ENCODE data around the gene CDKAL1.
A peak's percentile ranks its signal among the peaks of the same experiment; 100 is the strongest.

Gene CDKAL1

GRCh38 chr6:20741490-20741889, 207.2 kb downstream of the CDKAL1 start:
- no peaks in the 10 kb centered on the region for H3K27me3 ChIP-seq (ENCODE audit: insufficient read depth, low read length, poor library complexity)
- ATAC-seq (ENCODE audit: insufficient read depth, low read depth): no peak
- H4K20me1 ChIP-seq (ENCODE audit: insufficient read depth, low read length): no peaks in the 10 kb centered on the region
- H3K4me2 ChIP-seq (ENCODE audit: insufficient read depth, low read length): no peak overlapping the region
- DNase-seq: no peak
- H3K79me2 ChIP-seq (ENCODE audit: insufficient read depth, low read length): no peaks in the 10 kb centered on the region
- no peaks in the 10 kb centered on the region for H3K9me3 ChIP-seq (ENCODE audit: insufficient read depth, low read length, severe bottlenecking)
- no peak overlapping the region for H2AFZ ChIP-seq (ENCODE audit: low read depth, low read length)
- H3K36me3 ChIP-seq (ENCODE audit: insufficient read depth, low read length): peaks cover 13% of the 10 kb centered on the region; the same call in 1 of the 2 replicates
- H3K4me3 ChIP-seq (ENCODE audit: low read depth in 1 of 2, low read length in 2 of 2): no peak overlapping the region
- H3K9ac ChIP-seq (ENCODE audit: low read depth, low read length): no peak overlapping the region
- TF ChIP-seq CTCF (IDR thresholded peaks at IDR 0.05; ENCODE audit: borderline replicate concordance, extremely low read depth, low read length, poor library complexity, severe bottlenecking): no peak
- TF ChIP-seq EZH2 (IDR thresholded peaks at IDR 0.05; ENCODE audit: borderline replicate concordance, low read depth, low read length, severe bottlenecking): no peak
- no peak overlapping the region for H3K27ac ChIP-seq (ENCODE audit: low read length)
- 0 out of 2 replicates have a peak, but pooled peaks cover 3% of the 10 kb centered on the region for H3K4me1 ChIP-seq (ENCODE audit: insufficient read depth, low read length)

- 0 out of 2 replicates have a peak, but pooled peaks cover 3% of the 10 kb centered on the region for H3K4me1 ChIP-seq (ENCODE audit: insufficient read depth, low read length)
- no peaks in the 10 kb centered on the region for H4K20me1 ChIP-seq (ENCODE audit: insufficient read depth, low read length)
- H3K36me3 ChIP-seq (ENCODE audit: insufficient read depth, low read length): peaks cover 7% of the 10 kb centered on the region; the same call in 1 of the 2 replicates
- no peak overlapping the region for H3K4me2 ChIP-seq (ENCODE audit: insufficient read depth, low read length)
- no peak for DNase-seq
- no peak overlapping the region for H2AFZ ChIP-seq (ENCODE audit: low read depth, low read length)
- no peak for TF ChIP-seq EZH2 (IDR thresholded peaks at IDR 0.05; ENCODE audit: borderline replicate concordance, low read depth, low read length, severe bottlenecking)
- TF ChIP-seq CTCF (IDR thresholded peaks at IDR 0.05; ENCODE audit: borderline replicate concordance, extremely low read depth, low read length, poor library complexity, severe bottlenecking): no peak
- ATAC-seq (ENCODE audit: insufficient read depth, low read depth): 0 out of 3 replicates have a peak, but pooled peaks have one; percentile 24
- no peaks in the 10 kb centered on the region for H3K27me3 ChIP-seq (ENCODE audit: insufficient read depth, low read length, poor library complexity)
- H3K9ac ChIP-seq (ENCODE audit: low read depth, low read length): no peak overlapping the region
- H3K9me3 ChIP-seq (ENCODE audit: insufficient read depth, low read length, severe bottlenecking): no peaks in the 10 kb centered on the region
- H3K27ac ChIP-seq (ENCODE audit: low read length): no peak overlapping the region
- no peak overlapping the region for H3K4me3 ChIP-seq (ENCODE audit: low read depth in 1 of 2, low read length in 2 of 2)
- H3K79me2 ChIP-seq (ENCODE audit: insufficient read depth, low read length): no peaks in the 10 kb centered on the region
Measured at GRCh38 chr6:20744911-20745557, 210.8 kb downstream of the CDKAL1 start.

DNA sequence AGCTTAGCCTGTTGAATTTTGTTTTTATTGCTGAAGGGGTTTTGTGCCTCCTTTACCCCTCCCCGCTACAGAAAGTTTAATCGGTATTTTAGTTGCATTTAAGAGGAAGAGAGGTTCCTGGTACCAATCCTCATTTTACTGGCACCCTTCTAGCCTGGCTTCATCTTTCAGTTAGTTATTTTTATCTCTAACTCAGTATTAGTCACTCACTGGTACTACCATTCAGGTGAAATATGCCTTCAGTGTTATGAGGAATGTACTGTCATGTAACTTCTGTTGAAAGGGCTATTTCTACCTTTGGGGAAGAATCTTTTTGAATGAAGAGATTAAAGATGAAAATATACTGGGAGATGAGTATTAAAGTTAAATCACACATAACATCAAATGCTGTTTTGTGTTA, 211.8 kb downstream of the CDKAL1 start:
- 0 out of 2 replicates have a peak, but pooled peaks cover 3% of the 10 kb centered on the region for H3K4me1 ChIP-seq (ENCODE audit: insufficient read depth, low read length)
- H3K27me3 ChIP-seq (ENCODE audit: insufficient read depth, low read length, poor library complexity): no peaks in the 10 kb centered on the region
- no peak overlapping the region for H3K27ac ChIP-seq (ENCODE audit: low read length)
- no peaks in the 10 kb centered on the region for H3K9me3 ChIP-seq (ENCODE audit: insufficient read depth, low read length, severe bottlenecking)
- no peak for TF ChIP-seq CTCF (IDR thresholded peaks at IDR 0.05; ENCODE audit: borderline replicate concordance, extremely low read depth, low read length, poor library complexity, severe bottlenecking)
- H2AFZ ChIP-seq (ENCODE audit: low read depth, low read length): no peak overlapping the region
- peaks cover 7% of the 10 kb centered on the region; the same call in 1 of the 2 replicates for H3K36me3 ChIP-seq (ENCODE audit: insufficient read depth, low read length)
- H3K79me2 ChIP-seq (ENCODE audit: insufficient read depth, low read length): no peaks in the 10 kb centered on the region
- H3K4me3 ChIP-seq (ENCODE audit: low read depth in 1 of 2, low read length in 2 of 2): no peak overlapping the region
- no peak overlapping the region for H3K4me2 ChIP-seq (ENCODE audit: insufficient read depth, low read length)
- no peak overlapping the region for H3K9ac ChIP-seq (ENCODE audit: low read depth, low read length)
- ATAC-seq (ENCODE audit: insufficient read depth, low read depth): no peak
- H4K20me1 ChIP-seq (ENCODE audit: insufficient read depth, low read length): no peaks in the 10 kb centered on the region
- no peak for DNase-seq

All from DND-41 (cell line).